ENCODE data around the gene SLC16A7.

DNA sequence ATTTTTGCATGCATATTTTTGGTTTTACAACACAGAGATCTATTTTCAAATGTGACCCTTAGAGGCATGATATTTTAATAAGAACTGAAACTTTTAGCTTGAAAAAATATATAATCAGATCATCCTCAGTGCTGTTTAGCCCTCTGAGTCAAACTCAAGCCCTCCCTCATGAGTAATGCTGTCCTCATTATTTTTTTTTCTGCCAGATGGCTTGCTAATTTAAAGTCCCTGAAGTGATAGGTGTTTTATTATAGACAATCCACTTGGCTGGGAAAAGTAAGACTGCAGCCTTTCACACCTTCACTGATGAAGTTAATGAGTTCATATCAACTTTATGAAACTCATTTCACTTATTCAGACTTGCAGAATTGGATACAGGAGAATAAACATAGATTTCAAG is 227.7 kb downstream of the SLC16A7 start:
- TF ChIP-seq CTCF (IDR thresholded peaks at IDR 0.05; ENCODE audit: borderline replicate concordance, extremely low read depth, low read length, poor library complexity, severe bottlenecking), result no peak
- TF ChIP-seq EZH2 (IDR thresholded peaks at IDR 0.05; ENCODE audit: borderline replicate concordance, low read depth, low read length, severe bottlenecking), result no peak

All from DND-41 (cell line).